WI38 (cell line): ENCODE results near the gene TRERF1.
A peak's percentile ranks its signal among the peaks of the same experiment; 100 is the strongest.

Source experiments
- H3K4me3 ChIP-seq: 2 replicates; pipeline ENCODE4 v1.5.1; 2011; ENCODE audit warnings: low read depth, mild to moderate bottlenecking, control low read depth, low read length
- TF ChIP-seq, protein P1 (sequence below): IDR thresholded peaks from 2 replicates; pipeline ENCODE4 v1.5.1; 2012; ENCODE audit warnings: low read depth, mild to moderate bottlenecking, control low read depth, low read length

TRERF1 gene

DNA sequence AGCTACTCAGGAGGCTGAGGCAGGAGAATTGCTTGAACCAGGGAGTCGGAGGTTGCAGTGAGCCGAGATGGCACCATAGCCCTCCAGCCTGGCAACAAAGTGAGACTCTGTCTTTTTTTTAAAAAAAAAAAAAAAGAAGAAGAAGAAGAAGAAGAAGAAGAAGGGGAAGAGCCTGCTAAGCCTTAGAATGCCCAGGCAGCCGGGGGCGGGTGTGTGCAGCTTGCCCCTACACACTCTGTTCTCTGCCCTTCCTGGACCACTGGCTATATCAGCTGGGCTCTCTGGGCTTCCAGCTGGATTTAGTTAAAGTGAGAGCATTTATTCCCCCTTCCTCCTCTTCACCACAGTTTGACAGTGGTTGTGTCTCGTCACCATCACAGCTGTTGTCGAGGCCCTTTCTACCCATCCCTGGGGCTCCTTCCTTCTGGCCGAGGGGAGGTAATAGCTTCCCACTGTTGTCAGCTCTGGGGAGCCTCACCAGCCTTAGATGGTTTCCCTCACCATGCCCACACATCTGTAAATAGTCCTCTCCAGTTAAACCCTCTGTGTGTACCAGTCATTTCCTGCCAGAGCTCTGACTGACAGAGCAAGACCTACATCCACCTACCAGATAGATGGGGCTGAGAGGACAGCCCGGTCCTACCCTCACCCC lies 77.6 kb downstream of the TRERF1 start:
- H3K4me3 ChIP-seq, result no peak overlapping the region
- TF ChIP-seq, protein P1, sequence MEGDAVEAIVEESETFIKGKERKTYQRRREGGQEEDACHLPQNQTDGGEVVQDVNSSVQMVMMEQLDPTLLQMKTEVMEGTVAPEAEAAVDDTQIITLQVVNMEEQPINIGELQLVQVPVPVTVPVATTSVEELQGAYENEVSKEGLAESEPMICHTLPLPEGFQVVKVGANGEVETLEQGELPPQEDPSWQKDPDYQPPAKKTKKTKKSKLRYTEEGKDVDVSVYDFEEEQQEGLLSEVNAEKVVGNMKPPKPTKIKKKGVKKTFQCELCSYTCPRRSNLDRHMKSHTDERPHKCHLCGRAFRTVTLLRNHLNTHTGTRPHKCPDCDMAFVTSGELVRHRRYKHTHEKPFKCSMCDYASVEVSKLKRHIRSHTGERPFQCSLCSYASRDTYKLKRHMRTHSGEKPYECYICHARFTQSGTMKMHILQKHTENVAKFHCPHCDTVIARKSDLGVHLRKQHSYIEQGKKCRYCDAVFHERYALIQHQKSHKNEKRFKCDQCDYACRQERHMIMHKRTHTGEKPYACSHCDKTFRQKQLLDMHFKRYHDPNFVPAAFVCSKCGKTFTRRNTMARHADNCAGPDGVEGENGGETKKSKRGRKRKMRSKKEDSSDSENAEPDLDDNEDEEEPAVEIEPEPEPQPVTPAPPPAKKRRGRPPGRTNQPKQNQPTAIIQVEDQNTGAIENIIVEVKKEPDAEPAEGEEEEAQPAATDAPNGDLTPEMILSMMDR, result no peak

DNA sequence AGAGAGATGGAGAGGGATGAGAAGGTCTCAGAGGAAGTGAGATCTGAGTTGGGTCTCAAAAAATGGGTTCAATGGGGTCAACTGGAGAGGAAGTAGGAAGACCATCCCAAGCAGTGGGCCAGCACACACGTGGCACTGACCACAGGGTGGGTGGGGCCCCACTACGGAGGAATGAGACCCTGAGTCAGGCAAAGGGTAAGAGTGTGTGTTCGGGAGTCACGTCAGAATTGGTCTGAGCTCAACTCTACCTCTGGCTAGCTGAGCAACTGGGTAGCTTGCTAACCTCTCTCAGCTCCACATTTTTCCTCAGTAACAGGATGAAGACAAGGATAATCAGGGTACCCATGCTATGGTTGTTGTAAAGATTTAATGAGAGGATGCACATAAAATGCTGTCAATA lies 79.0 kb downstream of the TRERF1 start:
- TF ChIP-seq, protein P1, result no peak
- H3K4me3 ChIP-seq, result no peak overlapping the region

DNA sequence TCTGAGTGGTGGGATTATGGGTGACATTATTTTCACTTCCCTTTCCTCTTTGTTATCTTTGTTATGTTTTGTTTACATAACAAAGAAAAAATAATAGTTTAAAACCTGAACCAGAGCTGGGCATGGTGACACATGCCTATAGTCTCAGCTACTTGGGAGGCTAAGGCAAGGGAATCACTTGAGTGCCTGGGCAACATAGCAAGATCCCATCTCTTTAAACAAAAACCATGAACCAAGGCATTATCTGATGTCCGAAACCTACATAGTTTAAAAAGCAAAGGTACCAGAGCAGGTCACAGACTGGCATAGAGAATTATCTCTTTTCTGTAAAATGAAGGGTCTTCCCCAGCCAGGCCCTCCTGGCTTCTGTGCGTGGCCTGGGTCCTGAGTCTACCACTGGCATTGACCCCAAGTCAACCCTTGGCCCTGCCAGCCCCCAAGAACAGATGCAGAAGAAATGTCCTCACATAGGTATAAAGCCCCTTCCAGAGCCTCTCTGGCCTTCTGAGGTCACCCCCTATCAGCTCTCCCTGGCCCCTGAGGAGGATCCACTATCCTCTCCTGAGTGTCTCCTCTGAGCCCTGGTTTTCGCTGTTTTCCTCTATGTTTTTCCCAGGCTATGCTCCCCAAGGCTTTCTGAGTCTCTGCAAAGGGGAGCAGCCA lies 81.3 kb downstream of the TRERF1 start:
- H3K4me3 ChIP-seq, result no peak overlapping the region
- TF ChIP-seq, protein P1, result no peak

DNA sequence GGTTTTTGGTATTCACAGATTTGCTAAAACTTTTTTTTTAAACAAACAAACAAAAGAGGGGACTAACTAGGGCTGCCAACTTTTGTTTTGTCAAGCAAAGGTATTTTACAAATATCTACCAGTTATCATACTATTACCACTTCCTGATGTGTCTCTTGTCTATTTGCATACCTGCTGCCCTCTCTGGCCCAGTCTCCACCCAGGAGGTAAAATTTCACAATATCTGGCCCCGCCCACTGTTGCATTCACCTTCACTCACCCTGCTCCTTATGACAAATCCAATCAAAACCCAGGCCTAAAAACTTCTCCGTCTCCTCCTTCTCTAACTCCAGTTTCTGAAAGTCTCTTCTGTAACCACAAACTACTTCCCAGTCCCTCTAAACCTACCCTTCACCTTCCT lies 82.2 kb downstream of the TRERF1 start:
- H3K4me3 ChIP-seq, result no peak overlapping the region
- TF ChIP-seq, protein P1, result no peak

DNA sequence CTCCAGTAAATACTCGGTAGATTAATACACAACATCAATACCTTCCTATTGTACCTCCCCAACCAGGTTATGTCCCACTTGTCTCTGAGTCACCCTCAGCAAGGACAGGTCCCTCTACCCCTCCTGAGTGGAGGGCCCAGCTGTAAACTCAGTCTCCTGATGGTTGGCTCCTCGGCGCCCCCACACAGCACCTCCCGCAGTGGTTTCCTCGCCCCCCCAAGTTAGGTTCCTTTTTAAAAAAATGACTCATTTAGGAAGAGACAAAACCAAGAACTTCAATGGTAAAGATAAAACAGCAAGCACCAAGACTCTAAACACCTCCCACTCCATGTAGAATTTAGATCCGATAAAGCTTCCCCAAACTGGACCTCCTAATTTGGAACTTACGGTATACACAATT lies 83.5 kb downstream of the TRERF1 start:
- no peak overlapping the region for H3K4me3 ChIP-seq
- TF ChIP-seq, protein P1, result no peak

DNA sequence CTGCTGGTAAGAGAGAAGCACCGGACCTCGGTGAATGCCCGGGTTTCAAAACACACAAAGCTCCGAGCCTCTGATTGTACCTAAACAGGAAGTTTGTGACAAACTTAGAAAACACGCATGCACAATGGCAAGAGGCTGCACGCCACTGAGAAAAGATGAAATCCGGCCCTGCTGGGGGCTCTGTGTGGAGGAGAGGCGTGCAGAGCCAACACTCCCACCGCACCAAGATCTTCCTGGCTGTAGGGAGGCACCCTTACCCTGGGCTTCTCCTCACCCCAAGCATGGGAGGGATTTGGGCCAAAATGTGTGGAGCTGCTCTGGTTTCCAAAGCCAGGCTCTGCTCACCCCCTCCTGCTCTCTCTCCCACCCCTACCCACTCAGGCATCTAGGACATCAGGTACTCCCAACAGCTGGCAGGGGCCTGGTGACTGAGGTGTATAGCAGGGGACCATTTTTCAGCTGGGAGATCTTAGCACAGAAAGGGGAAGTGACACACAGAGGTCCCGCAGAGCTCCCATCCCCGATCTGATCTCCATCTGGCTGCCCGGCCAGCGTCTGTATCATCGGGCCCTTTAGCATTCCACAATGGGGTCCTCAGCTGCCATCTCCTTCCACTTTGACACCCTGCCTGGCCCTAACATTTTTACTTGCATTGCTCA lies 84.2 kb downstream of the TRERF1 start:
- TF ChIP-seq, protein P1, result no peak
- peak overlapping the region; percentile 32 for H3K4me3 ChIP-seq

DNA sequence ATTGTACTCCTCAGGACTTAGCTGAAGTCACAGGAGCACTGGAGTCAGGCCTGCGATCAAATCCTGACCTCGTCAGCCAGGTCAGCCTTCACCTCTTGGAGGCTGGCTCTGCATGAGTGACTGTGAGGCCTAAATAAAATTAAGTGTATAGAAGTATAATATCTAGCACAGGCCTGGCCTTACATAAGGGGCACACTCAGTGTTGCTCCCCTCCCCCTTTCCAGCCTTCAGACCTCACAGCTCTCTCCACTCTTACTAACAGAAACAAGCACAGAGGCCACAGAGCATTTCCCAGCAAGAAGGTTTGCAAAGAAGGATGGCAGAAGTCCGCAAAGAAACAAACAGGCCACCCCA lies 84.8 kb downstream of the TRERF1 start:
- H3K4me3 ChIP-seq, result peak overlapping the region; percentile 32
- TF ChIP-seq, protein P1, result no peak
